Right lobe of liver (tissue), 6 donors: ENCODE results near the gene S1PR3. TPM values are rescaled to one million over a fixed set of nuclear protein-coding genes. Genes with fewer than 3 reads are reported as not detected.

Experiments
- ATAC-seq, 4 donors: fragments of 200-7000 bp; cut with Tn5 transposase; one replicate each; pipeline ENCODE4 v1.9.1; 2020; ENCODE audit warnings: mild to moderate bottlenecking in 4 of 4, moderate library complexity in 4 of 4
- DNase-seq, 3 donors: peaks; one replicate each; pipeline ENCODE4 v3.0.0-alpha.2; 2020
- H3K27ac ChIP-seq, 3 donors: fragments of 200-600 bp; one replicate each; pipeline ENCODE4 v1.8.0; 2022
- H3K27me3 ChIP-seq, 2 donors: fragments of 200-600 bp; one replicate each; pipeline ENCODE4 v1.8.0; 2022
- H3K36me3 ChIP-seq, 4 donors: fragments of 200-600 bp; sonication (generic) in 1 of 4; one replicate each; pipeline versions ENCODE4 v1.5.1 to v1.8.0; 2017 to 2022; ENCODE audit warnings: control low read depth in 1 of 4
- H3K4me1 ChIP-seq, 4 donors: fragments of 200-600 bp; sonication (generic) in 1 of 4; one replicate each; pipeline versions ENCODE4 v1.5.1 to v1.8.0; 2017 to 2022; ENCODE audit warnings: control low read depth in 1 of 4
- H3K4me3 ChIP-seq, 3 donors: fragments of 200-600 bp; one replicate each; pipeline ENCODE4 v1.8.0; 2022
- H3K9me3 ChIP-seq, 4 donors: fragments of 200-600 bp; sonication (generic) in 1 of 4; one replicate each; pipeline versions ENCODE4 v1.5.1 to v1.8.0; 2017 to 2022; ENCODE audit warnings: control low read depth in 1 of 4
- POLR2A ChIP-seq: fragments of 450-650 bp; IDR thresholded peaks from one replicate; pipeline ENCODE4 v1.6.1; 2017; ENCODE audit warnings: antibody characterized with exemption, mild to moderate bottlenecking
- WGBS: methylation state at CpG from one replicate; pipeline ENCODE4 v1.1.6; 2018; ENCODE audit warnings: low coverage, low lambda C conversion rate; ENCODE audit not compliant: insufficient coverage; ENCODE audit errors: missing lambda C conversion rate; 5-methylcytosine and 5-hydroxymethylcytosine counted together
- intact Hi-C, 2 donors: fragments of 100-400 bp; cut with DNase I; formaldehyde crosslinking; loops; one replicate each; pipeline versions ENCODE4 v1.11.2 to v1.14.1; 2022
- total RNA-seq, 6 experiments: library from RNA; depleted of rRNA in 2 of 6; stranded (reverse); fragments of >200 nt in 2 of 6; fragmentation: NEBNext Ultra II Directional in 3 of 6; extraction: Animal tissue kit (Norgen Biotek cat#: 25700) in 3 of 6; gene quantifications; one replicate each; pipeline versions ENCODE4 v1.1.0 to v1.2.4, GENCODE V29; 2016 to 2023
- TF ChIP-seq, protein P1 (sequence below), 4 donors: fragments of 200-600 bp in 3 of 4; fragments of 450-650 bp in 1 of 4; IDR thresholded peaks; one replicate each; pipeline versions ENCODE4 v1.5.1 to v1.8.0; 2016 to 2022; ENCODE audit warnings: antibody characterized with exemption in 4 of 4, mild to moderate bottlenecking in 2 of 4
- donor health status: DM: no; HTN: yes; CAD: no.
- donor health status: DM: no; HTN: no; CAD: no.
- donor health status: DM: no; HTN: no; CAD: no.
- donor health status: DM: no; HTN: yes; CAD: no.
- donor health status: DM: no; HTN: yes; CAD: no.

S1PR3 gene
- total RNA-seq, 6 experiments from 2014 or later: 1.0 to 9.5 (median 5.0) TPM

DNA sequence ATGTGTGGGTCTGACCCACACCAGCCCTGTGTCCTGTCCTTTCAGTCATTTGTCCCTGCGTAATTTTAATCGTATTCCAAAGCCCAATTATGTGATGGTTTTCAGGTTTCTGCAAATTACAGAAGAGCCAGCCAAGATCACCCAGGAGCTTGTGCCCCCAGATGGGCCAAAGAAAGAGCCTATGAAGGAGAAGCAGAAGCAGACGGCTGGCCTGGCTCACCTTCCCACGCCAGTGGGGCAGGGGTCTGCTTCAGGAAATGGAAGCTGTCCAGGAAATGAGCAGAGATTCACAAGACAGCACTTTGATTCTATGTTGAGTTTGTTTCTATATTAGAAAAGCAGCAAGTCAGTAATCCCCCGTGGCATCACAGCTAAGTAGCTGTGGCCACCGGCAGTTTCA, 11.7 kb downstream of the S1PR3 start:
- no peak for TF ChIP-seq POLR2A
- TF ChIP-seq, protein P1, sequence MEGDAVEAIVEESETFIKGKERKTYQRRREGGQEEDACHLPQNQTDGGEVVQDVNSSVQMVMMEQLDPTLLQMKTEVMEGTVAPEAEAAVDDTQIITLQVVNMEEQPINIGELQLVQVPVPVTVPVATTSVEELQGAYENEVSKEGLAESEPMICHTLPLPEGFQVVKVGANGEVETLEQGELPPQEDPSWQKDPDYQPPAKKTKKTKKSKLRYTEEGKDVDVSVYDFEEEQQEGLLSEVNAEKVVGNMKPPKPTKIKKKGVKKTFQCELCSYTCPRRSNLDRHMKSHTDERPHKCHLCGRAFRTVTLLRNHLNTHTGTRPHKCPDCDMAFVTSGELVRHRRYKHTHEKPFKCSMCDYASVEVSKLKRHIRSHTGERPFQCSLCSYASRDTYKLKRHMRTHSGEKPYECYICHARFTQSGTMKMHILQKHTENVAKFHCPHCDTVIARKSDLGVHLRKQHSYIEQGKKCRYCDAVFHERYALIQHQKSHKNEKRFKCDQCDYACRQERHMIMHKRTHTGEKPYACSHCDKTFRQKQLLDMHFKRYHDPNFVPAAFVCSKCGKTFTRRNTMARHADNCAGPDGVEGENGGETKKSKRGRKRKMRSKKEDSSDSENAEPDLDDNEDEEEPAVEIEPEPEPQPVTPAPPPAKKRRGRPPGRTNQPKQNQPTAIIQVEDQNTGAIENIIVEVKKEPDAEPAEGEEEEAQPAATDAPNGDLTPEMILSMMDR (IDR thresholded peaks at IDR 0.05): no peak
- Histone ChIP-seq H3K36me3 (no peaks in the 10 kb centered on the region), H3K9me3 (no peaks in the 10 kb centered on the region), H3K4me3 (no peak overlapping the region), H3K27me3 (no peaks in the 10 kb centered on the region), H3K4me1 (peaks cover 0 to 5% (median 0%) of the 10 kb centered on the region in 4 donors), H3K27ac (no peak overlapping the region)
- 61% methylated on average over 6 of the region's 6 CpGs for WGBS
- ATAC-seq: no peak
- intact Hi-C loops: loop anchor here (5.0 kb wide), 1 partner anchor 411 kb away; no protein-coding TSS in a partner anchor
- DNase-seq: no peak

DNA sequence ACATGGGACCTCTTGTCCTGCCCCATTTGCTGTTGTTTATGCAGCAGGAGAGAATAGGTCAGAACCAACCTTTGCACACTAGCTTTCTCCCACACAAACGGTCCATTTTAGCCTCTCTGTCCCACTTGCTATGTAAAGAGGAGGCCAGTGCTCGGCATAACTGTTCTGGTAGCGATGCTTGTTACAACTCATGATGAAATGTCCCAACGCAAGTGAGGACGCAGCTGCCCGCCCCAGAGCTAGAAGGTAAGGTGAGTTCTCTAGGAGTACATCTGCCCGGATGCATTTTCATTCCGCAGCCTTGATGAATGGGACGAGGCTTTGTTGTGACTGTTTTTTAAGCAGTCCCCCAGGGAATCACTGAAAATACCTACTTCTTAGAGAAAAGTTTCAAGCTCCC, 14.1 kb downstream of the S1PR3 start:
- ATAC-seq (no peak), DNase-seq (no peak)
- intact Hi-C loops: no loop called here
- Histone ChIP-seq H3K9me3 (no peaks in the 10 kb centered on the region), H3K4me1 (peaks cover 0 to 5% (median 0%) of the 10 kb centered on the region in 4 donors), H3K4me3 (no peak overlapping the region), H3K36me3 (no peaks in the 10 kb centered on the region), H3K27me3 (no peaks in the 10 kb centered on the region), H3K27ac (no peak overlapping the region)
- TF ChIP-seq, protein P1 (IDR thresholded peaks at IDR 0.05): no peak
- TF ChIP-seq POLR2A: no peak
- 67% methylated on average over 9 of the region's 9 CpGs for WGBS

DNA sequence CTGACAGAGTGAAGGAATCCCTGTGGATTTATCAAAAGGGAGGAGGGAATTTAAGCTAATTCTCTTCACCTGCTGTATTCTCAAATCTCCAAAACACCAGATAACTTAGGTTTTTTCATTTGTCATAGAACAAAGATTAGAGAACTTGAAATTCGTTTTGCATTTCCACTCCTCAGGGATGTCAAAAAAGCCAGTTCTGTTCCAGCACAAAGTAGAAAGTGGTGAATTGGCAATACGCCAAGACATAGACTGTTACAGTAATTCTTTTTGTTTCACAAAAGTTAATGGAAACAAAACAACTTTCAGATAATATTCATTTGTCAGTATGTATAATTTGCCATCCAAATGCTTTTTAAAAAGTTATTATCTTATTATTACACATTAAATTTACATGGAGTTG, 15.0 kb downstream of the S1PR3 start:
- ATAC-seq (no peak), DNase-seq (no peak)
- no peaks in the 10 kb centered on the region for H3K36me3 ChIP-seq
- H3K4me3 ChIP-seq: no peak overlapping the region
- TF ChIP-seq, protein P1 (IDR thresholded peaks at IDR 0.05): no peak
- TF ChIP-seq POLR2A: no peak
- H3K9me3 ChIP-seq: no peaks in the 10 kb centered on the region
- intact Hi-C loops: no loop called here
- no peaks in the 10 kb centered on the region for H3K4me1 ChIP-seq
- 14% methylated on average over 2 of the region's 2 CpGs for WGBS
- no peak overlapping the region for H3K27ac ChIP-seq
- no peaks in the 10 kb centered on the region for H3K27me3 ChIP-seq

DNA sequence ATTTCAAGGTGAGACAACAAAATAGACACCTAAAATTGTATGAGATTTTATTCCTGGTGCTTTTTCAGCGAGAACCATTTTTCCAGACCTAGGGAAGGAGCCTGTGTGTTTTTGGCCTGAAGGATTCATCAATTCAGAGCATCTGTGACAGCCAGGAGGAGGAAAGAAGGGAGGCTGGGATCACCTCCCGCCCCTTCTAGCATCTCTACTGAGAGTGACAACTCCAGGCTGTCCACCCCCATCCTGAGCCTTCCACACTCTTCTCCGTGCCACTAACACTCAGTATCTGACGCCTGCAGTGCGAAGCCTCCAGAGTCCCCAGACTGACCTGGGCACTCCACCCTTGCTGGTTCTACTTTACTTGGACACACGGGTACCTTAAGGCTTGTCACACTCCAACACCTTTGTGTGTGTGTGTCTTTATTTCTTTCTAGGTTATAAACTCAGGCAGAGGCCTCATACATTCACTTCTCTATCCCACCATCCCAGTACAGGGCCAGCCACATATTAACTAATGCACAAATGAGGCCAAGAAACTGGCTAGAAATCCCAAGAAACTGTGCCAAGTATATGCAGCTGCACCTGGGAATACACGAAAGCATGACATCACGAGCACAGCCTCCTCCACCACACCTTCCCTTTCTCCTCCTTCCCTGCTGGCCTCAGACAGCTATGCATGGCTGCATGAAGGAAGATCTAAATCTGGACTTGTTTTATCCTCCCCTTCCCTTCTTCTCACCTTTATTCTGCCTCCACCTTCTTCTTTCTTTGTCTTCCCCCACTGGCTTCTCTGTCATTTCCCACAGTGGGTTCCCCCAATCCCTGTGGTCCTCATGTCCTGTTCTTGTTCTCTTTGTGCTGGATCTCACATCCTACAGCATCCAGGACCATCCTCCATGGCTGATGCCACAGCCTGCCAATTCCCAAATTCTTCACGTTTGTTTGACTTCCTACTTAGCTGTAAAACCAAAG, 16.0 kb downstream of the S1PR3 start:
- no peak for ATAC-seq
- H3K9me3 ChIP-seq: no peaks in the 10 kb centered on the region
- H3K4me1 ChIP-seq: no peaks in the 10 kb centered on the region
- H3K27ac ChIP-seq: no peak overlapping the region
- no peaks in the 10 kb centered on the region for H3K27me3 ChIP-seq
- DNase-seq: no peak
- WGBS: 61% methylated on average over 8 of the region's 9 CpGs
- H3K4me3 ChIP-seq: no peak overlapping the region
- H3K36me3 ChIP-seq: no peaks in the 10 kb centered on the region
- intact Hi-C loops: no loop called here
- no peak for TF ChIP-seq POLR2A
- TF ChIP-seq, protein P1 (IDR thresholded peaks at IDR 0.05): no peak
